G401 (cell line): ENCODE measurements around the gene NSUN7. TPM values are rescaled to one million over a fixed set of nuclear protein-coding genes. Genes with fewer than 3 reads are reported as not detected.
A peak's percentile ranks its signal among the peaks of the same experiment; 100 is the strongest.

Source experiments
- DNase-seq: peaks from one replicate; pipeline ENCODE4 v3.0.0-alpha.2; 2015; ENCODE audit warnings: low spot score
- in situ Hi-C: cut with HindIII; loops from 2 replicates; pipeline ENCODE4 v1.10.0; 2016; ENCODE audit warnings: low sequenced_read_pairs, mixed read lengths
- total RNA-seq: library from RNA; depleted of rRNA; stranded (reverse); fragments of >200 nt; shearing (Covaris generic); gene quantifications from 2 replicates; pipeline ENCODE4 v1.2.3, GENCODE V29; 2014

NSUN7 gene
- total RNA-seq, 1 experiment from 2014 or later = not detected

DNA sequence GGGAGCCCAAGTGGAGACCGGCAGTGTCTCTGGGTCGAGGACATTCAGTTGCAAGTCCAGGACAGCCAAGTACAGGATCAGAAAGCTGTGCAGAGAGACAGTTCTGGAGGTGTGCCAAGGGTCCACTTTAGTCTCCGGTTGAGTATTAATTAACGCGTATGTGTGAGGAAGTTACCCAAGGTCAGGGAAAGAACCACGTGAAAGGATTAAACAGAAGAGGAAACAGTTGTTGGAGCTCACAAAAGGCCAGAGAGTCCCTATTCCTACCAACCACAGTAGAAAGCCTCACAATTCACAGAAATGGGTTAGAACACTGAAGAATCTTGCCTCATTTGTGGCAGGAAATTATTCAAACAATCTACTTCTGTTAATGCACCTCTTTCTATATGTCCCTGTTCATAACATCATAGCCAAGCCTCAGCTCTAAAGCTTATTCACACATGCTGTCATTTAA is 17.9 kb upstream of the NSUN7 start:
- in situ Hi-C loops = no loop called here
- peak; percentile 24 for DNase-seq

GRCh38 chr4:40733752-40734151 is 16.0 kb upstream of the NSUN7 start:
- DNase-seq = no peak
- in situ Hi-C loops = no loop called here

DNA sequence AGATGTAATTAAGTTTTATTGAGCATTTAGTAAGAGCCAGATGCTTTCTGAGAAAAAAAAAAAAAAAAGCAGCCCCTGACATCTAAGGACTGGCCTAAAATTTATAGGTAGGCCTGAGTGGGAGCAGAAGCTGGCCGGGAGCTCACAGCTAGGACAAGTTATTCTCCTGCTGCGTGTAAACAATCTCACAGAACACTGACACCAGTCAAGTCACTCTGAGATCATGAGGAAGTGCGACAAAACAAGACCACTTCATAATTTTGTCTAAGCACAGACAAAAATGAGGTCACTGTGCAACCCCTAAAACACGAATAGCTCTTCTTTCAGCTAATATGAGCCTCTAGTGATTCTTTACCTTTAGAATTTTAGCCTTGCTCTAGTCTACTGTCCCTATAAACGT is 15.3 kb upstream of the NSUN7 start:
- no peak for DNase-seq
- in situ Hi-C loops = no loop called here

GRCh38 chr4:40736910-40737309 is 12.8 kb upstream of the NSUN7 start:
- in situ Hi-C loops = no loop called here
- DNase-seq = peak; percentile 48

DNA sequence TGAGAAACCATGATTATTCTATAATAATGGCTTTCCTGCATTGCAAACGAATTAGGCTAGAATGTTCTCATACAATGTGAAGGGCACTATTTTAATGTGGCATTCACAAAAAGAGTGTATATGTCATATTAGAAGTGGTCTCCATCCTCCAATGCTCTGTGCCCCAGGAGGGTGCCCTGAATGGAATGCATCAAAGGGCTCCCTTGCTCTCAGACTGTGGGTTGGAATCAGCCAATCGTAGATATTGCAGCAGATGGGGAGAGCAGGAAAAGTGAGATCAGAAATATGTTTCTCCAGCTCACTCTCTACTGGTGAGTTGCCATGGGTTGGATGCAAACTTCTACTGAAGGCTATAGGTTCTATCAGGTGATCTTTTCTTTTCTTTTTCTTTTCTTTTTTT is 11.9 kb upstream of the NSUN7 start:
- DNase-seq = no peak
- in situ Hi-C loops = no loop called here

DNA sequence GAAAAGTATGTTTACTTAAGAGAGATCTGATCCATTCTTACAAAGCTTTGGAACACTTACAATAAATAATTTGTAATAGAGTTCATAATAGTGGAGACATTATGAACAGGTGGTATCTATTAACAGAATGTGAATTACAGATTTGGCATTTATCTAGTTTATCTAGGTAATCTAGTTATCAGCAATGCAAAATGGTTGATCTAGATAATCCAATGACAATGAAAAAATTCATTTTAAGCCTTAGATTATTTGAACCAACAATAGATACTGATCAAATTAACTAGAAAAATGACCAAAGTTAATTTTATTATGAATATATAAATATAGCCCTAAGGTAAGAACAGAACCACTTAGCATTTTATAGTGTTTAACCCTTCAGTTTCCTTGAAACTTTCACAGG is 10.4 kb upstream of the NSUN7 start:
- in situ Hi-C loops = no loop called here
- DNase-seq = no peak

DNA sequence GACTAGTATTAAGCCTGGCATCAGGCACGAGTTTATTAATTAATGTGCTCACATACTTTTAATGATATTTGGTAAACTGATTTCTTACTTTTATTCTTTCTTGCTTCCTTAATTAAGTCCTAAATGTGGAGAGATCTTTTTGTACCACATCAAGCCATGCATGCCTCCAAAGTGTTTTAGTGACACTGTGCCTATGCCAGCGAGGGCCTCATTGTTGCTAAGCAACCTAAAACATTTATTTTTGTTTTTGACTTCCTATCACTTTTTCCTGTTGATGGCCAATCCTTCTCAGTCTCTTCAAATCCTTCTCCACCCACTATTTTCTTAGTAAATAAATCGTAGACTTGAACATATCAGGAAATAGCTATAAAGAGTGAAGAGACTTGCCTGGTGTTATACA is 5.5 kb upstream of the NSUN7 start:
- in situ Hi-C loops = no loop called here
- no peak for DNase-seq

GRCh38 chr4:40745285-40745984 is 4.3 kb upstream of the NSUN7 start:
- DNase-seq = no peak
- in situ Hi-C loops = no loop called here

DNA sequence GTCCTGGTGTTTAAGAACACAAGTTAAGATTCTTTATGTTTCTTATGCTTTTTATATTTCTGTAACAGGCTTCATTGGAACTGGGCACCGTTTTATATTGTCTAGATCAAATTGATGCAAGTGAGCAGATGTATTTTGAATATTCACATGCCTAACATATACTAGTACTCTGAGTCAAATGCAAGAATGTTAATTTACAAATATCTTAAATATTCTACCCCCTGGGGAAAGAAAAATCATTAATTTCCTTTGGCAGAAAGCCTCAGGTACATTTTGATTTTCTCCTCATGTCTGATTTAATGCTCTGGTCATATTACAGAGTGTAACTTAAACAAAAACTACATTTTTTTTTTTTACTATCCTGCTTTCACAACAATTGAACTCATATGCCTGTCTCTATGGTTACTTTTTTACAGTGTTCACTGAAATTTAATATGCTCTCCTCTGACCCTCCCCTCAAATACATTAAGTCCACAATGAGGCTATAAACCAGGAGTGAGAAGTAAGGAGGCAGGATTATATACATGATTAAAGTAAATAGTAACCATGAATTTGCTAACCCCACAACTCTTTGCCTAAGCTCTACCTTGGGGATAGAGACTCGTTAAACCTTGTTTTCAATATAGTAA is 2.4 kb upstream of the NSUN7 start:
- in situ Hi-C loops = no loop called here
- no peak for DNase-seq

DNA sequence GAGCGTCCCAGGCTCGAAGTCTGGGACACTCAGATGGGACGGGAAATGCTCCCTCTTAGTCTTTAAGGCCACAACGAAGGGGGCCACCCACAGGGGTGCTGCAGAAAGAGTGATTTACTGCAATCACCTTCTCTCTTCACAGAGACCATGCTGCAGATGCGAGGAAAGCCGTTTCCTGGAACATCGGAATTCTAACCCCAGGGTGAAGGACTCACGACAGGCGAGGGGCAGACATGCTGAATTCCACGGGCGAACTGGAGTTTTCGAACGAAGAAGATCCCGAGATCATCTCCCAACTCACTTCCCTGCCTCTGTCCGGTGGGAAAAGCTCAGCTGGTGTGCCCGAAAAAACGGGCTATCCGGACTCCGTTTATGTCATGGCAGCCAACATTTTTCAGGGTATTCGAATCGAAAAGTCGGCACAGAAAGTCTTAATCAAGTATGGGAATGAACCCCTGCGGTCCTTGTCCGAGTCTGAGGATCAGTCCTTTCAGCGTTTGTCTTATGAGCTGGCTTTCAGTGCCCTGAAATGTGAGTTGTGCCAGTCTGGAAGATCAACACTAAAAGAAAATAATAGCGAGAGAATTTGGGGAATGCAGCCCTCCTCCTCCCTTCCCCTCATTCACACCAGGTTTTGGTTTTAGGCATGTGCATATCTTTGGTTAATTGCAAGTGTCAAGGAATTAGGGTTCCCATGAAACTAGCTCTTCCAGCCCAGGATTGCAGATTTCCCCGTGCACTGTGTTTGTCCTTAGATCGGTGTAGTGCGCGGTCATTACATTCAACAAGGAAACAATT is 905 bp downstream of the NSUN7 start:
- in situ Hi-C loops = no loop called here
- DNase-seq = no peak

GRCh38 chr4:40755616-40756015 is 5.9 kb downstream of the NSUN7 start:
- in situ Hi-C loops = no loop called here
- no peak for DNase-seq

DNA sequence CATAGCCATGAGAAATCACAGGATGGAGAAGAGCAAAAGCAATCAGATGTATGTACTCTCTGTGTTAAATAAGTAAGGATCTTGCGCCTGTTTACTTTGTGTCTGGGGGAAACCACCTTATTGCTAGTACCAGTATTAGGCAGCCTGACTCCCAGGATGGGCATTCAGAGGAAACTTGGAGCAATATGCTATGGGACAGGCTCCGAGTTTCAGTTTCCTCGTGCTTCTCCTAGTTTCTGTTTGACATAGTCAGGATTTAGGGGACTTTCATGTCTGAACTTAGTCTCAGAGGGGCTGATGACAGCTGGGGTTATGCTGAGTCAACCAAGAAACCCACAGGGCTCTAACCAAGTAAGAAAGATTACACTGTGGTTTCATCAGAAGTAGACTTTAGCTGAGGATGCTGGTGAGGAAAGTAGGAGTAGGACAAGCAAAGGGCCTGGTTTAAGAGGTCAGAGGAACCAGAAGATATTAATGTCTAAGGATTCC is 13.5 kb downstream of the NSUN7 start:
- in situ Hi-C loops = no loop called here
- no peak for DNase-seq

DNA sequence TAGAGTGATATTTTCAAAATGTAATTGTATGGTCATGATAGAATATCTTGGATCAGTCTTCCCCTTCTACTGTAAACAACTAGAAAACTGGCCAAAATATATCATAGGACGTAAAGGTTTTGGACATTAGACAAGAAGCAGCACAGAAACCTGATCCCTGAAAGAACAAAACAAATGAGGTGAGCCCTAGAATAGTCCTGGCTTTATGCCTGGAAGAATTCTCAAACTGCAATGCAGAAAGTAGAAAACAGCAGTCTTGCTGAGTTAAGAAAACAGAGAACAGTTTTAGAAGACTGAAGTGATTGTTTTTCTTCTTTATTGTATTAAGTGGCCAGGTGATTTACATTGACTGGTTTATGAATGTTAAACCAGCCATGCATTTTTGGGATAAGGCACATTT is 19.5 kb downstream of the NSUN7 start:
- in situ Hi-C loops = no loop called here
- no peak for DNase-seq

DNA sequence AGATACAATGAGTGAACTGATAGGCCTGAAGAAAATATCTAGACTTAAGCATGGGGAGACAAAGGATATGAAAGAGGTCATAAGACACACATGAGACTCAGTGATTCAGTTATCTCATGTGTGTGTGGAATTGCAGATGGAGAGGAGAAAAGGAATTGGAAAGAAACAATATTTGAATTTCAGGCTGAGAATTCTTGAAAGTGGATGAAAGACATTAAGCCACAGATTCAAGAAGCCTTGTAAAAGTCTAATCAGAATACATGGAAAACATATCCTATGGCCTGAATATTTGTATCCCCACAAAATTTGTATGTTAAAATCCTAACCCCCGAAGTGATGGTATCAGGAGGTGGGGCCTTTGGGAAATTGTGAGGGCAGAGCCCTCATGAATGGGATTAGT is 28.3 kb downstream of the NSUN7 start:
- in situ Hi-C loops = no loop called here
- DNase-seq = no peak

GRCh38 chr4:40782876-40783275 is 33.1 kb downstream of the NSUN7 start:
- DNase-seq = no peak
- in situ Hi-C loops = no loop called here

- in situ Hi-C loops = no loop called here
- no peak for DNase-seq
These were observed 36.0 kb downstream of the NSUN7 start for GRCh38 chr4:40785727-40786126.

- no peak for DNase-seq
- in situ Hi-C loops = no loop called here
These were observed 38.6 kb downstream of the NSUN7 start for GRCh38 chr4:40788331-40788730.

DNA sequence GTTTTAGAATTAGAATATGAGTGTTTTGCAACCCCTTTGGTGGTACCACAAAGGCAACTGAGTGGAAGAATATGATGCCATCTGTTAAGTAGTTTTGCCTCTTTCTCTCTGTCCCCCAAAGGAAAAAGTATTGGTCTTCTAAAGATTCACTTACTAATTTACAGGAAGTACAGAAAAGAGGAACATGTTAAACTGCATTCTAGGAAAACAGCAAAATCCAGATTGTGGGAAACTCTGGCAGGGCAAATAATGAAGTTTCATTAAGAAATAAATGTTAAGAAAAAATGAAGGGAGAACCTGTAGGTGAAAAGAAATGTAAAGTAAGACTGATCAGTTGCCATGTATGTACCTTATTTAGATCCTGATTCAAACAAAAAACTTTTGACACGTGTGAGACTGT is 39.3 kb downstream of the NSUN7 start:
- no peak for DNase-seq
- in situ Hi-C loops = no loop called here

DNA sequence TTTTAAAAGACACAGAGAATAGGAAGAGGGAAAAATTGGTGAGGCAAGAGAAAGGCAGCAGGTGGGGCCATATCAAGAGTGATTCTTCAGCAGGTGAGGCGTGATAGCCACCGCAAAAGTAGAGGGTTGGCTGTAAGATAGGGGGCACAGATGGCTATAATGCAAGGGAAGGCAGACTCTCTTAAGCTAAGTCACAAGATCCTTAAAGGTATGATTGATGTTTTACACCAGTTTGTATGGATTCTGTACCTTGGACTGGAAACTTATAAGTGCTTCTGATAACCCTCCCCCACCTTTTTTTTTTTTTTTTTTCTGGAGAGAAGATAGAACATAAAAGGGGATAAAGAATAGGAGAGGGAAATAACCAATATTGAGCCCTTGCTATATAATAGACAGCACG is 40.0 kb downstream of the NSUN7 start:
- DNase-seq = no peak
- in situ Hi-C loops = no loop called here

DNA sequence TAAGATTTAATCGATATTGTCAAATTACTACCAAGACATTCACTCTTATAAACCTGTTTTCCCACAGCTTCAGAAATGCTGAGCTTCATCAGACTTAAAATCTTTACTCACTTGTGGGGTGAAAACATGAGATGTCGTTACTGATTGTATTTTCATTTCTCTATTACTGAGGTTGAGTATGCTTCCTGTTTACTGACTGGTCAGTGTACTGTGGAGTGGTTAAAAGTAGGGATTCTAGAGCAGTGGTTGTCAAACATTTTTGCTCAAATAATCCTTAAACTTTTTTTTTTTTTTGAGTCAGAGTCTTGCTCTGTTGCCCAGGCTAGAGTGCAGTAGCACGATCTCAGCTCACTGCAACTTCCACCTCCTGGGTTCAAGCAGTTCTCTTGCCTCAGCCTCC is 50.3 kb downstream of the NSUN7 start:
- no peak for DNase-seq
- in situ Hi-C loops = no loop called here
